T47D (cell line): Measurements from ENCODE around the gene UNC50.
"Not testable (repeated sequence)": the region's sequence is repeated elsewhere in the genome, so short reads cannot be mapped to it uniquely, and the experiment has no call there.

Experiments used
- DNase-seq, 2 experiments: peaks; one replicate each; pipeline versions ENCODE4 v3.0.0 to v3.0.0-alpha.2; 2011 to 2012; ENCODE audit warnings: low read depth in 1 of 2, low spot score in 1 of 2
- JUND ChIP-seq: IDR thresholded peaks from 2 replicates; pipeline ENCODE4 v1.6.1; 2012; ENCODE audit warnings: low read depth
- in situ Hi-C: cut with HindIII; loops from 2 replicates; pipeline ENCODE4 v1.10.0; 2016; ENCODE audit warnings: low sequenced_read_pairs, low pct_unique_long_range_greater_than_20kb

Gene UNC50

GRCh38 chr2:98643496-98644100 lies 35.2 kb downstream of the UNC50 start:
- in situ Hi-C loops: no loop called here
- DNase-seq: no peak
- TF ChIP-seq JUND: no peak

- no peak for DNase-seq
- in situ Hi-C loops: no loop called here
- no peak for TF ChIP-seq JUND
Measured at GRCh38 chr2:98647636-98648035, 39.2 kb downstream of the UNC50 start.

- DNase-seq: no peak
- in situ Hi-C loops: no loop called here
- no peak for TF ChIP-seq JUND
Measured at GRCh38 chr2:98648451-98648850, 40.1 kb downstream of the UNC50 start.

GRCh38 chr2:98649135-98649991 lies 41.0 kb downstream of the UNC50 start:
- no peak for TF ChIP-seq JUND
- in situ Hi-C loops: no loop called here
- peak in 1 of 2 experiments; percentile 78 for DNase-seq

GRCh38 chr2:98649992-98650375 lies 41.6 kb downstream of the UNC50 start:
- no peak for TF ChIP-seq JUND
- in situ Hi-C loops: no loop called here
- DNase-seq: no peak

- in situ Hi-C loops: no loop called here
- no peak for DNase-seq
- no peak for TF ChIP-seq JUND
Measured at GRCh38 chr2:98650998-98651397, 42.6 kb downstream of the UNC50 start.

- no peak for TF ChIP-seq JUND
- in situ Hi-C loops: no loop called here
- no peak for DNase-seq
Measured at GRCh38 chr2:98654699-98655495, 46.5 kb downstream of the UNC50 start.

- in situ Hi-C loops: no loop called here
- no peak for DNase-seq
- no peak for TF ChIP-seq JUND
Measured at GRCh38 chr2:98656800-98657199, 48.4 kb downstream of the UNC50 start.

- in situ Hi-C loops: no loop called here
- TF ChIP-seq JUND: no peak
- no peak for DNase-seq
Measured at GRCh38 chr2:98658816-98659490, 50.6 kb downstream of the UNC50 start.

GRCh38 chr2:98659491-98659840 lies 51.1 kb downstream of the UNC50 start:
- in situ Hi-C loops, DNase-seq: not testable (repeated sequence)

GRCh38 chr2:98663511-98664090 lies 55.2 kb downstream of the UNC50 start:
- no peak for TF ChIP-seq JUND
- in situ Hi-C loops: no loop called here

GRCh38 chr2:98664323-98664722 lies 55.9 kb downstream of the UNC50 start:
- no peak for DNase-seq
- no peak for TF ChIP-seq JUND
- in situ Hi-C loops: no loop called here

More at GRCh38 chr2:98663511-98664090, 55.2 kb downstream of the UNC50 start:
- no peak for DNase-seq
